Uterus (tissue), 2 donors: ENCODE measurements around the gene NADK.
"Not testable (repeated sequence)": the region's sequence is repeated elsewhere in the genome, so short reads cannot be mapped to it uniquely, and the experiment has no call there.

ENCODE experiments used
- POLR2A ChIP-seq, 2 donors: fragments of 450-650 bp; IDR thresholded peaks; one replicate each; pipeline ENCODE4 v1.6.1; 2016; ENCODE audit warnings: antibody characterized with exemption in 2 of 2, mild to moderate bottlenecking in 1 of 2, moderate library complexity in 1 of 2
- TF ChIP-seq, protein P1 (sequence below), 4 experiments: fragments of 200-600 bp in 2 of 4; fragments of 450-650 bp in 2 of 4; sonication (generic) in 2 of 4; IDR thresholded peaks; one replicate each; pipeline ENCODE4 v1.5.1; 2016 to 2019; ENCODE audit warnings: antibody characterized with exemption in 4 of 4, mild to moderate bottlenecking in 2 of 4, moderate library complexity in 1 of 4

DNA sequence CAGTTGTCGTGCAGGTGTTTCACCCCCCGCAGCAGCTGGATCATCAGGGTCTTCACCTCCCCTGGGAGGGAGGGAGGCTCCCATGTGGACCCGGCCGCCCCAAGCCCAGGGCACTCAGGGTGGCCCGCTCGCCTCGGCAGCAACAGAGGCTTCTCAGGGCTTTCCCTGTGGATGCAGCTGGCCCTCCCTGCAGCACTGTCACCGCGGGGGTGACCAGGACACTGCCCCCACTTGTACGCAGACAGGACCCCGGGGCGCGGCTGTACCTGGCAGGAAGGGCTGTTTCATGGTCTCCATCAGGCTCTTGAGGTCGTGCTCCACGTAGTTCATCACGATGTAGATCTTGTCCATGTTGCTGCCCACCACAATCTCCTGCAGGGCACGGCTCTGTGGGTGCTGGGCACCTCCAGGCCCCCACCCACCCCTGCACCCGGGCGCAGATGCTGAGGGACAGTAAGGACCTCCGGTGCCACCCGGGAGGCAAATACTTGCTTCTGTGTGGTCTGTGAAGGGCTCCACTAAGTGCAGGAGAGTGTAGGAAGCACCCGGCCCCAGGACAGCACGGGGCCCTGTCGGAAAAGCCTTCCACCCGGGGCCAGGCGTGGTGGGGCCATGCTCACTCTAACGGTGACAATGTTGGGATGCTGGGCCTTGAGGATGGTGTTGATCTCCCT lies 73.8 kb downstream of the NADK start:
- not testable (repeated sequence) for TF ChIP-seq POLR2A (IDR thresholded peaks at IDR 0.05)
- TF ChIP-seq, protein P1, sequence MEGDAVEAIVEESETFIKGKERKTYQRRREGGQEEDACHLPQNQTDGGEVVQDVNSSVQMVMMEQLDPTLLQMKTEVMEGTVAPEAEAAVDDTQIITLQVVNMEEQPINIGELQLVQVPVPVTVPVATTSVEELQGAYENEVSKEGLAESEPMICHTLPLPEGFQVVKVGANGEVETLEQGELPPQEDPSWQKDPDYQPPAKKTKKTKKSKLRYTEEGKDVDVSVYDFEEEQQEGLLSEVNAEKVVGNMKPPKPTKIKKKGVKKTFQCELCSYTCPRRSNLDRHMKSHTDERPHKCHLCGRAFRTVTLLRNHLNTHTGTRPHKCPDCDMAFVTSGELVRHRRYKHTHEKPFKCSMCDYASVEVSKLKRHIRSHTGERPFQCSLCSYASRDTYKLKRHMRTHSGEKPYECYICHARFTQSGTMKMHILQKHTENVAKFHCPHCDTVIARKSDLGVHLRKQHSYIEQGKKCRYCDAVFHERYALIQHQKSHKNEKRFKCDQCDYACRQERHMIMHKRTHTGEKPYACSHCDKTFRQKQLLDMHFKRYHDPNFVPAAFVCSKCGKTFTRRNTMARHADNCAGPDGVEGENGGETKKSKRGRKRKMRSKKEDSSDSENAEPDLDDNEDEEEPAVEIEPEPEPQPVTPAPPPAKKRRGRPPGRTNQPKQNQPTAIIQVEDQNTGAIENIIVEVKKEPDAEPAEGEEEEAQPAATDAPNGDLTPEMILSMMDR (IDR thresholded peaks at IDR 0.05), result not testable (repeated sequence)
